CD4-positive, alpha-beta T cell treated with Interleukin-6 at 100 ng/mL for 8 hours (primary cell): ENCODE data around the gene STXBP6.

Source experiments
- DNase-seq: peaks from one replicate; pipeline ENCODE4 v3.0.0-alpha.2; 2020; ENCODE audit warnings: mixed read lengths, low spot score

STXBP6 gene

DNA sequence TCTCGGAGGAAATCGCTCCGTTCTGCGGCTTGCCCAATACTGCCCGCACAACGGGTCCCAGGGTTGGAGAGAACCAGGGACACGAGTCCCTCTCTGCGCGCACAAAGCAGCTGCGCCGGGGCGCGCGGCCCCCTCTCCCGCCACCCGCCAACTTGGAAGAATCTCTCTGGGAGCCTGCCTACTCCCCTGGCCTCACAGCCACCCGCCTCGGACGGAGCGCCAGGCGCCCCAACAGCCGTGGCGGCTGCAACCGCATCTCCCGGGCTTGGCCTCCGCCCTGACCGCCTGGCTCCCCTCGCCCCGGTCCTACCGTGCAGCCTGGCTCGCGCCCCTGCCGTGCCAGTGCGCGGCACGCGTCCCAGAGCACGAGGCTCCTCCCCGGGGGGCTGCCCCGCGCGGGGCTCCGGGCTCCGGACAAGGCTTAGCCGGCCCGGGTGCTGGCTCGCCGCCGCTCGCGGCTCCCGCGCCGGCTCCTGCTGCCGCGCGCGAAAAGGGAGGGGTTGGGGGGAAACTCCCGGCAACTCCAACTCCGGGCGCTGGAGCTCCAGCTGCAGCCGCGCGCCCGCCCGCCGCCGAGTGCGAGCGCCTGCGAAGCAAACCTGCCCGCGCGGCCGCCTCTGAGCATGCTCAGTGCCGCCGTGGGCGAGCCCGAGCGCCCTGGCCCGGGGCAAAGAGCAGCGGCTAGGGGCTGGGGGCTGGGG is at the start of gene STXBP6:
STXBP6 (minus strand) TSS at position 580 of the 701 bp plus-strand sequence. CDS start 75,329 bp downstream, outside the sequence.
- no peak for DNase-seq

GRCh38 chr14:25097120-25097519 is 47.2 kb upstream of the STXBP6 start:
- no peak for DNase-seq

GRCh38 chr14:25095736-25096437 is 45.9 kb upstream of the STXBP6 start:
- DNase-seq = no peak

- no peak for DNase-seq
Measured at GRCh38 chr14:25094171-25094907, 44.4 kb upstream of the STXBP6 start.

GRCh38 chr14:25092258-25092740 is 42.4 kb upstream of the STXBP6 start:
- DNase-seq = no peak

- DNase-seq = no peak
Measured at GRCh38 chr14:25090716-25091454, 40.9 kb upstream of the STXBP6 start.

- no peak for DNase-seq
Measured at GRCh38 chr14:25090256-25090655, 40.3 kb upstream of the STXBP6 start.

- DNase-seq = no peak
Measured at GRCh38 chr14:25089496-25089895, 39.5 kb upstream of the STXBP6 start.

DNA sequence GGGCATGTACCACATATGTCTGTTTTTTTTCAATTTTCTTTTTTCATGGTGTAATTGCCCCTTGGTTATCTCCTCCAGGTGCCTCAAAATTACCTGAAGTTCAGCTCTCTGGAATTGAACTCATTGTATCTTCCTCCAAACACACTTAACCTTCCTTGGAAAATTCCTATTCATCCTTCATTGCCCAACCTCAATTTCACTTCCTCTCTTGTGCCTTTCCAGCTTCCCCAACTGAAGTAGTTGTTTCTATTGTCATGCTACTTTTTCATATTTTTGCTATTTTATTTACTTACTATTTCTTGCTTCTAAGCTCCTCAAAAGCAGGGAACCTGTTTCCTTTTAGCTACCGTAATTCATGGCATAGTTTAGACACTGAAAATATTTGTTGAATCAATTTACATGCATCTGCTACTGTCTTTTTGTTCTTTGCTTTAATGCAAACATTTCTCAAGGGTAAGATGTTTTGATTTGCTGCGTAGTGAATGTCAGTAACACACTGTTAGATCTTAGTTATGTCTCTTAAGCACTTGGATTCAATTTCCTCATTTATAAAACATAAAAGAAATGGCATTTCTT is 37.0 kb upstream of the STXBP6 start:
- DNase-seq = no peak

GRCh38 chr14:25086081-25086480 is 36.1 kb upstream of the STXBP6 start:
- no peak for DNase-seq

- no peak for DNase-seq
Measured at GRCh38 chr14:25080682-25081081, 30.7 kb upstream of the STXBP6 start.

DNA sequence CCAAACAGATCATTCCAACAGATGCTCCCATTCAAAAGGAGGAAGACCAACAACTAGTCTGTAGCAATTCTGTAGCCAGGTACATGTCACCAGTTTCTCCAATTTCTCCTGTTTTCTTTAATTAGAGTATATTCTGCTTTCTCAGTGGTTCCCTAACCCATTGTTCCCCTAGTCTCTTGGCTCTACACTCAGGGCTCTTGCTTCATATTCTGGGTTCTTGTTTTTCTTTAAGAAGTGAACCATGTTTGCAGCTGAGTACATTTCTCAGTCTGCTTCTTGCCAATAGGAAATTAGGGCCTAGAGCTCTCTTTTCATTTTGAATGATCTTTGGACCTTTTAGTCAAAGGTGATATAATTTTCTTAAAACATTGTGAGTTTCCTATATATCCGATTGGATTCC is 29.4 kb upstream of the STXBP6 start:
- DNase-seq = no peak

DNA sequence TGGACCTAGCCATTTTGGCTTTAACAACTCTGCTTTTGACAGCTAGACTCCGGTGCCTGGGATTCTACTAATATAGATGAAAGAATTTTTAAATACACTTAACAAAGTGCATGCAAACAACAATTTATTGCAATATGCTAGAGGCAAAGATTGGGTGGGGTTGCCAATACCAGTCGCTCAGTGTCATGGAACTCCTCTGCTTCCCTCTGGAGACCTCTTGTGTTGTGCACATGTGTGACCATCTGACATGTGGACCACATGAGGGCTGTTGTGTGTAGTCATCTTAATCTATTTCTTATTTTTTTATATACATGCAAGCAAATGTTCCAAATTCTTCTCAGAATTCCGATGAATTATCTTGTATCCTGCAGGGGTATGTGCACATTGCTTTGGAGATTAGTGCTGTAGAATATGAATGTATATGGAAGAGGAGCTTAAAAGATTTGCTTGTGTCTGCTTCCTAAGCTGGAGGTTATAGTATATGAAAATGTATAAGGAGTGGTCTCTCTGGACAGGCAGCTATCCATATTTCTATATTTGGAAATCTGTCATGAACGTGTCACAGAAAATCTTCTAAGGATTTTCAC is 24.2 kb upstream of the STXBP6 start:
- no peak for DNase-seq

DNA sequence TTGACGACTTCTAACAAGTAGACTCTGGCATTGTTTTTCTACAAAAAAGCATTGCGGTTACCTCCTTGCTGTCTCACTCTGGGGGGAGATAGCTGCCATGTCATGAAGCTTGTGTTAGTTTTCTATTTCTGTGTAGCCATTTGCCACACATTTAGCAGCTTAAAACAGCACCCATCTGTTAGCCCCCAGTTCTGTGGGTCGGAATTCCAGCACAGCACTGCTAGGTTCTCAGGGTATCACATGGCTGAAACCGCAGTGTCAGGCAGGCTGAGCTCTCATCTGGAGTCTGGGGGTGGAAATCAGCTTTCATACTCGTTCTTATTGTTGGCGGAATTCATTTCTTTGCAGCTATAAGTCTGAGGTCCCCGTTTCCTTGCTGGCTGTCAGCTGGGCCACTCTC is 19.9 kb upstream of the STXBP6 start:
- DNase-seq = no peak

DNA sequence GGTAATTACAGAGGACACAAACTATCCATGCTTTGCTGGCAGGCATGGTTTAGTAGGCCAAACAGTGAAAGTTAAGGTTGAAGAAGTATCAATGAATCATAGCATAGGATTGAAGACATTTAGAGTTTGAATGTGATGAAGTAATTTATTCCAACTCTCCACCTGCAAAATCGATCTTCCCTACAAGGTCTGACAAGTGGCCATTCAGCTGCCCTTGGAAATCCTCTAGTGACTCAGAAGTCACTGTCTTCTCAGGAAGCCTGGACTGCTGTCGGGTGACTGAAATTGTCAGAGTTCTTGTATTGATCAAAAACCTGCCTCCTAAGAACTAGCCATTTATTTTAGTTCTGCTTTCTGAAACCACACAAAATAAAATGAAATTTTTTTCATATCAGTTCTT is 17.7 kb upstream of the STXBP6 start:
- no peak for DNase-seq

- no peak for DNase-seq
Measured at GRCh38 chr14:25062022-25062321, 12.0 kb upstream of the STXBP6 start.

DNA sequence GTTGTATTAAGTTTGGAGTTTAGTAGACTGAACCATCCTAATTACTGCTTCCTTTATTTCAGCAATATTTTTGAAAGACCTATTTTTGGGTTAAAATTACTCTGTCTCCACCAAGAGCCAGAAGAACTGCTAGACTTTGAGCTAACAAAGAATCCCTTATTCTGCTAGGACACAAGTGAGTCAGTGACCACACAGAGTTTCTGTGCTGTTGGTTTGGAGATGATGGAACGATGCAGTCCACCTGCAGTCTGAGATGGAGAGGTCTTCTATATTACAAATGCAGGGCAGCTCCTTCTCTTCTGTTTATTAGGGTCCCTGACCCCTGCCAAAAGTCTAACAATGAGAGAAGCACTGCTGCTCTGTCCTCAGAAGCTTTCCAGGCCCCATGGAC is 6.7 kb upstream of the STXBP6 start:
- DNase-seq = no peak

DNA sequence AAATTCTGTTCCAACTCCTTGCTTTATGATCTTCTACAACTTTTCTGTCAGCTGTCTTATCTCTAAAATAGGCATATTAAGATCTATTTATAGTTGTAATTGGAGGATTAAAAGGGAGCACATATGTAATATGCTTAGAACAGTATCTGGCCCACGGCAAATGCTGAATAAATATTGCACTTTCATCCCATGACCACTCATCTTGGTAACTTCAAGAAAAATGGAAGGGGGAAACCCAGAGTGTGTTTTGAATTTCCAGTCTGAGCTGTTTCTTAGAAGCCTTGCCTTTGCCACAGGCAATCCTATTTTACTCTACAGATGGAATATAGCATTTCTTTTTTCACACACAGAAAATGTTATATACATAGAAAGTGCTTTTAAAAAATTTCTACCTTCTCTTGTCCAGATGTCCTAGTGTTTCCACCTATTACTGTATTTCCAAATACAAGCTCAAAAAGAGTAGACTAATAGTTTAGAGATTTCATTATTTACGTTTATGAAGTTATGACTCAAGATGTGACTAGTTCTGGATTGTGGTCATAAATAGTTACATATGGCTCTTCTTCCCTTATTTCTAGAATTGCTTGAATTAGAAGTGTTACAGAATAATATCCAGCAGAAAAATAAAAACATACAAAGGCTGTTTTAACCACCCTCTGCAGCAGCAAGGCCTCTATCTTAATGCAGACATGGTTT is 6.2 kb upstream of the STXBP6 start:
- no peak for DNase-seq

DNA sequence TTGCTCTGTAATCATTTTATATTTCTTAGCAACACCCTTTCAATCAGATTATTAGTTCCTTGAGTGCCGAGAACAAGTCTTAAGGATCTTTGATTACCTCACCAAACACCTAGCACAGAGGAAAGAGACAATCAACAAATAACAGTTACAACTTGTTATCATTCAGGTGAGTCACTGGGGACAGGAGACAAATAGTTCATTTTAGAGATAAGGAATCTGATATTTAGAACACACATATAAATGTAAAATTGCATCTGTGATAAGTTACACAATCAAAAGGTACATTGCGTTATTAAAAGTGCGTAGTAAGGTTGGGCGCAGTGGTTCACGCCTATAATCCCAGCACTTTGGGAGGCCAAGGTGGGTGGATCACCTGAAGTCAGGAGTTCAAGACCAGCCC is 5.1 kb upstream of the STXBP6 start:
- no peak for DNase-seq

- DNase-seq = no peak
Measured at GRCh38 chr14:25053585-25053984, 3.6 kb upstream of the STXBP6 start.

DNA sequence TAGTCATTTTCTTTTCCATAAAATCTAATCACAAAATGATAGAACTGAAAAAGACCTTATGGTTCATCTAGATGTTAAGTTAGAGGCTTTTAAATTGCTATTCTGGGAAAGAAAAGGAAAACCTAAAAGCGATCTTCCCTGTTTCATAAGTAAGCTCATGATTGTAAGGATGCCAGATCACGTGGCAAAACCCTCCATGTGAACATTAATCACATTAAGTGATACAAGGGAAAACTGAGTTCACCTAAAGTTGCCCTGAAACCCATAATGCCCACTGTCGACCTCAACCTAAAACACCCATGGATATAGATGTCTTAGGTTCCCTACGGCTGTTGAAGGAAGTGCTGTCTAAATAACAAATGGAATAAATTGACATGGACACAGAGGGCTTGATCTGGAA is 3.0 kb upstream of the STXBP6 start:
- no peak for DNase-seq
